GM12878 (cell line): ENCODE results near the gene PPP4R4. TPM values are rescaled to one million over a fixed set of nuclear protein-coding genes. Genes with fewer than 3 reads are reported as not detected.

Experiments
- ATAC-seq: fragments of 200-7000 bp; cut with Tn5 transposase; 3 replicates; pipeline ENCODE4 v1.9.1; 2020; ENCODE audit warnings: mild to moderate bottlenecking, moderate library complexity
- BruUV-seq: library from RNA; stranded (reverse); fragments of 400-500 nt; replicated peaks from 2 replicates; lab custom pipeline; 2021; lab: Mats Ljungman, UMichigan
- CTCF ChIA-PET: fragments of 300-600 bp; sonication (Branson Sonifier 250); formaldehyde crosslinking; extraction: SDS; loops from one replicate; lab custom pipeline; 2021; ENCODE audit warnings: inconsistent platforms; lab: Yijun Ruan, JAX
- POLR2A ChIA-PET: fragments of 350-600 bp; formaldehyde crosslinking; extraction: SDS; loops from one replicate; lab custom pipeline; 2021; ENCODE audit warnings: inconsistent platforms; lab: Charles Lee
- RAD21 ChIA-PET: fragments of 300-600 bp; sonication (Branson Sonifier 250); formaldehyde crosslinking; loops from one replicate; lab custom pipeline; 2023; ENCODE audit warnings: antibody characterized with exemption; ENCODE audit not compliant: unreplicated experiment; lab: Charles Lee
- SMC1A ChIA-PET: fragments of 300-600 bp; sonication (Branson Sonifier 250); formaldehyde crosslinking; loops from one replicate; lab custom pipeline; 2023; ENCODE audit not compliant: unreplicated experiment, uncharacterized antibody; lab: Charles Lee
- DNase-seq: peaks from one replicate; pipeline ENCODE4 v3.0.0-alpha.2; 2011; ENCODE audit warnings: low read depth, low spot score
- FAIRE-seq: peaks from 3 replicates; lab custom pipeline; 2011; peaks lifted over from hg19 to GRCh38; lab: Jason Lieb, UNC
- H2AFZ ChIP-seq: 2 replicates; pipeline ENCODE4 v1.6.0; 2011; ENCODE audit warnings: low read depth, low read length, control low read depth; ENCODE audit not compliant: control insufficient read depth
- H3K27ac ChIP-seq: 2 replicates; pipeline ENCODE4 v1.5.1; 2011; ENCODE audit warnings: control low read depth; ENCODE audit not compliant: control insufficient read depth, insufficient read depth
- H3K27me3 ChIP-seq, 2 experiments: replicated peaks in 1 of 2; 2 replicates each; pipeline versions ENCODE4 v1.6.0 to v1.6.1; 2011; ENCODE audit warnings: low read length in 1 of 2; ENCODE audit not compliant: control insufficient read depth in 2 of 2, insufficient read depth in 2 of 2
- H3K36me3 ChIP-seq, 2 experiments: 2 replicates each; pipeline ENCODE4 v1.5.1; 2011; ENCODE audit warnings: low read length in 1 of 2; ENCODE audit not compliant: control insufficient read depth in 2 of 2, insufficient read depth in 2 of 2
- H3K4me1 ChIP-seq: 2 replicates; pipeline ENCODE4 v1.6.1; 2011; ENCODE audit warnings: mild to moderate bottlenecking, low read length, moderate library complexity, mixed read lengths; ENCODE audit not compliant: control insufficient read depth, insufficient read depth
- H3K4me2 ChIP-seq: 2 replicates; pipeline ENCODE4 v1.6.0; 2011; ENCODE audit warnings: control low read depth; ENCODE audit not compliant: control insufficient read depth, insufficient read depth
- H3K4me3 ChIP-seq: fragments of 200-600 bp; sonication (generic); 2 replicates; pipeline ENCODE4 v1.5.1; 2016
- H3K79me2 ChIP-seq: 2 replicates; pipeline ENCODE4 v1.6.0; 2011; ENCODE audit warnings: low read length; ENCODE audit not compliant: control insufficient read depth, insufficient read depth
- H3K9ac ChIP-seq: 2 replicates; pipeline ENCODE4 v1.8.0; 2011; ENCODE audit warnings: low read length, control low read depth, mixed read lengths; ENCODE audit not compliant: control insufficient read depth, insufficient read depth
- H3K9me3 ChIP-seq: replicated peaks from 3 replicates; pipeline ENCODE4 v1.5.1; 2011; ENCODE audit warnings: mild to moderate bottlenecking, low read length; ENCODE audit not compliant: control insufficient read depth, insufficient read depth
- H4K20me1 ChIP-seq: 2 replicates; pipeline ENCODE4 v1.6.0; 2011; ENCODE audit not compliant: control insufficient read depth, insufficient read depth
- BCL11A ChIP-seq: IDR thresholded peaks from 2 replicates; pipeline ENCODE4 v1.6.1; 2011; ENCODE audit warnings: low read depth, low read length
- BMI1 ChIP-seq: fragments of 450-650 bp; IDR thresholded peaks from 2 replicates; pipeline ENCODE4 v1.6.1; 2016; ENCODE audit warnings: mild to moderate bottlenecking, moderate library complexity, borderline replicate concordance
- EGR1 ChIP-seq, 2 experiments: IDR thresholded peaks; 1 replicate in 1 of 2; 2 replicates in 1 of 2; pipeline ENCODE4 v1.6.1; 2011 to 2012; ENCODE audit warnings: low read depth in 2 of 2, low read length in 2 of 2, borderline replicate concordance in 1 of 2, mild to moderate bottlenecking in 1 of 2, moderate library complexity in 1 of 2
- MXI1 ChIP-seq: fragments of 150-350 bp; IDR thresholded peaks from 2 replicates; pipeline ENCODE4 v1.6.1; 2011; ENCODE audit warnings: low read depth, mild to moderate bottlenecking, inconsistent platforms, low read length, improper control_type of control experiment
- MYC ChIP-seq: IDR thresholded peaks from 2 replicates; pipeline ENCODE4 v1.6.1; 2011; ENCODE audit warnings: mild to moderate bottlenecking, low read length, moderate library complexity, inconsistent platforms; ENCODE audit not compliant: insufficient read depth, insufficient replicate concordance, insufficient read length, severe bottlenecking
- NBN ChIP-seq: fragments of 450-650 bp; IDR thresholded peaks from 2 replicates; pipeline ENCODE4 v1.6.1; 2016
- PAX8 ChIP-seq: fragments of 450-650 bp; IDR thresholded peaks from 2 replicates; pipeline ENCODE4 v1.6.1; 2017; ENCODE audit warnings: mild to moderate bottlenecking, moderate library complexity
- POLR2AphosphoS5 ChIP-seq: IDR thresholded peaks from 2 replicates; pipeline ENCODE4 v1.6.1; 2011; ENCODE audit warnings: mild to moderate bottlenecking, low read length, inconsistent platforms
- RBBP5 ChIP-seq: fragments of 200-600 bp; sonication (generic); conservative IDR thresholded peaks from 2 replicates; pipeline ENCODE4 v1.6.1; 2016
- RCOR1 ChIP-seq: conservative IDR thresholded peaks from 2 replicates; pipeline ENCODE4 v1.6.1; 2012; ENCODE audit warnings: low read depth, low read length, improper control_type of control experiment
- RUNX3 ChIP-seq: IDR thresholded peaks from 2 replicates; pipeline ENCODE4 v1.6.1; 2012; ENCODE audit warnings: low read length, inconsistent platforms
- WGBS: methylation state at CpG from one replicate; pipeline ENCODE4 v1.1.6; 2016; ENCODE audit warnings: low lambda C conversion rate; ENCODE audit not compliant: insufficient replicate concordance, insufficient coverage; ENCODE audit errors: missing lambda C conversion rate; 5-methylcytosine and 5-hydroxymethylcytosine counted together
- in situ Hi-C: fragments of 300-500 bp; cut with MboI; formaldehyde crosslinking; loops from 9 replicates; pipeline ENCODE4 v1.14.3; 2018; ENCODE audit warnings: mixed read lengths
- intact Hi-C: fragments of 100-400 bp; cut with micrococcal nuclease; formaldehyde crosslinking; loops from one replicate; pipeline ENCODE4 v1.14.2; 2022; ENCODE audit not compliant: unreplicated experiment
- polyA plus RNA-seq, 11 experiments: library from polyadenylated mRNA; depleted of rRNA in 4 of 11; unstranded in 6 of 11; stranded (reverse) in 5 of 11; fragments of >200 nt; fragmentation: Nextera tagmentation in 4 of 11; fragmentation: Illumina TruSeq in 1 of 11; extraction: Ambion mirVana in 4 of 11; extraction: Trizol in 1 of 11; gene quantifications; 1 replicate in 1 of 11; 2 replicates in 10 of 11; pipeline versions ENCODE4 v1.2.1 to v1.2.3, GENCODE V29; 2011 to 2016; ENCODE audit warnings: inconsistent platforms in 2 of 11, missing spikeins in 2 of 11, low read depth in 1 of 11
- total RNA-seq, 4 experiments: library from RNA; depleted of rRNA in 3 of 4; stranded (reverse); fragments of >200 nt in 3 of 4; fragmentation: Illumina TruSeq in 1 of 4; extraction: Trizol in 1 of 4; gene quantifications; 2 replicates each; pipeline versions ENCODE4 v1.2.1 to v1.2.3, GENCODE V29; 2013 to 2021

The PPP4R4 gene
- total and polyA plus RNA-seq, 10 of the 15 experiments (the other 5 are each of a cell fraction or from before 2014, with no cell fraction given) = 0.01 to 0.13 (median 0.08) TPM; not detected in 4

GRCh38 chr14:94143711-94144110 is 30.4 kb upstream of the PPP4R4 start:
- WGBS = 68% methylated on average over 4 of the region's 4 CpGs
- BruUV-seq = no TSS peak
- SMC1A ChIA-PET = interaction anchor here (0.7 kb wide), 1 partner anchor 109 kb away, joined by 3 read pairs; no protein-coding TSS in a partner anchor
- H3K79me2 ChIP-seq = no peaks in the 10 kb centered on the region
- H3K27me3 ChIP-seq = no peaks in the 10 kb centered on the region
- no peaks in the 10 kb centered on the region; the same call in 2 of the 3 replicates for H3K9me3 ChIP-seq
- no peak for TF ChIP-seq MXI1
- no peak for TF ChIP-seq EGR1 (IDR thresholded peaks at IDR 0.05; ENCODE audit: borderline replicate concordance in 1 of 2, low read depth in 2 of 2, low read length in 2 of 2)
- no peak for TF ChIP-seq RUNX3
- TF ChIP-seq RBBP5 = no peak
- no peak for TF ChIP-seq BMI1
- TF ChIP-seq NBN = no peak
- TF ChIP-seq MYC = no peak
- no peak for TF ChIP-seq POLR2AphosphoS5
- no peak for TF ChIP-seq BCL11A
- no peak for TF ChIP-seq PAX8
- TF ChIP-seq RCOR1 = no peak
- CTCF ChIA-PET = interaction anchor here (1.6 to 8.9 kb wide), 3 partner anchors 12 to 108 kb away, joined by 3 to 221 read pairs (median 34); no protein-coding TSS in a partner anchor
- no peak for ATAC-seq
- in situ Hi-C loops (no loop called here), intact Hi-C loops (no loop called here)
- no peak for DNase-seq
- peaks cover 5% of the 10 kb centered on the region for H3K4me1 ChIP-seq
- H3K9ac ChIP-seq = no peak overlapping the region
- FAIRE-seq = no peak
- no peak overlapping the region for H3K27ac ChIP-seq
- no peaks in the 10 kb centered on the region for H4K20me1 ChIP-seq
- no peak overlapping the region for H3K4me2 ChIP-seq
- no peak overlapping the region for H2AFZ ChIP-seq
- RAD21 ChIA-PET = interaction anchor here (1.2 kb wide), 1 partner anchor 107 kb away, joined by 3 read pairs; no protein-coding TSS in a partner anchor
- no peak overlapping the region for H3K4me3 ChIP-seq
- POLR2A ChIA-PET = no interaction called here
- no peaks in the 10 kb centered on the region for H3K36me3 ChIP-seq
